ENCODE measurements around the gene NRXN3.

Gene NRXN3

GRCh38 chr14:79686196-79686595, 1516.0 kb downstream of the NRXN3 start:
- DNase-seq: no peak

- no peak for DNase-seq
These were observed 1520.8 kb downstream of the NRXN3 start for GRCh38 chr14:79690960-79691359.

GRCh38 chr14:79693935-79694334, 1523.8 kb downstream of the NRXN3 start:
- no peak for DNase-seq

GRCh38 chr14:79695307-79695706, 1525.1 kb downstream of the NRXN3 start:
- DNase-seq: no peak

- DNase-seq: no peak
These were observed 1528.1 kb downstream of the NRXN3 start for GRCh38 chr14:79698298-79698711.

- no peak for DNase-seq
These were observed 1529.0 kb downstream of the NRXN3 start for GRCh38 chr14:79699206-79699605.

GRCh38 chr14:79701371-79701770, 1531.2 kb downstream of the NRXN3 start:
- no peak for DNase-seq

- DNase-seq: no peak
These were observed 1532.0 kb downstream of the NRXN3 start for GRCh38 chr14:79702197-79702596.

- no peak for DNase-seq
These were observed 1533.0 kb downstream of the NRXN3 start for GRCh38 chr14:79703209-79703608.

GRCh38 chr14:79704041-79704807, 1534.1 kb downstream of the NRXN3 start:
- DNase-seq: no peak

- no peak for DNase-seq
These were observed 1535.1 kb downstream of the NRXN3 start for GRCh38 chr14:79705126-79705894.

- DNase-seq: no peak
These were observed 1536.2 kb downstream of the NRXN3 start for GRCh38 chr14:79706382-79706781.

GRCh38 chr14:79708426-79709388, 1538.5 kb downstream of the NRXN3 start:
- no peak for DNase-seq

GRCh38 chr14:79709573-79709972, 1539.4 kb downstream of the NRXN3 start:
- no peak for DNase-seq

GRCh38 chr14:79712302-79712950, 1542.3 kb downstream of the NRXN3 start:
- no peak for DNase-seq

- DNase-seq: no peak
These were observed 1551.4 kb downstream of the NRXN3 start for GRCh38 chr14:79721399-79722084.

- no peak for DNase-seq
These were observed 1555.0 kb downstream of the NRXN3 start for GRCh38 chr14:79724934-79725717.

- DNase-seq: no peak
These were observed 1557.7 kb downstream of the NRXN3 start for GRCh38 chr14:79727900-79728299.

- no peak for DNase-seq
These were observed 1558.2 kb downstream of the NRXN3 start for GRCh38 chr14:79728331-79728730.

GRCh38 chr14:79729731-79730130, 1559.6 kb downstream of the NRXN3 start:
- no peak for DNase-seq

GRCh38 chr14:79730196-79730595, 1560.0 kb downstream of the NRXN3 start:
- DNase-seq: no peak
